Osteoblast (primary cell): ENCODE results near the gene TRMT10C. TPM values are rescaled to one million over a fixed set of nuclear protein-coding genes. Genes with fewer than 3 reads are reported as not detected.

Source experiments
- DNase-seq: peaks from one replicate; pipeline ENCODE4 v3.0.0; 2011; ENCODE audit warnings: low spot score, mixed read lengths; ENCODE audit not compliant: insufficient read length; ENCODE audit errors: missing footprints
- H2AFZ ChIP-seq: 2 replicates; pipeline ENCODE4 v1.6.0; 2011; ENCODE audit warnings: mild to moderate bottlenecking, low read length
- H3K27ac ChIP-seq: 2 replicates; pipeline ENCODE4 v1.5.1; 2011; ENCODE audit warnings: mild to moderate bottlenecking, low read depth, low read length, moderate library complexity
- H3K27me3 ChIP-seq: 2 replicates; pipeline ENCODE4 v1.6.0; 2012; ENCODE audit warnings: mild to moderate bottlenecking, control low read depth, inconsistent platforms, low read length, moderate library complexity; ENCODE audit not compliant: insufficient read depth
- H3K36me3 ChIP-seq: 2 replicates; pipeline ENCODE4 v1.5.1; 2011; ENCODE audit warnings: mild to moderate bottlenecking, low read length, control low read depth, moderate library complexity; ENCODE audit not compliant: insufficient read depth
- H3K4me1 ChIP-seq: 2 replicates; pipeline ENCODE4 v1.5.1; 2011; ENCODE audit warnings: mild to moderate bottlenecking, low read length, control low read depth, moderate library complexity; ENCODE audit not compliant: insufficient read depth
- H3K4me2 ChIP-seq: 2 replicates; pipeline ENCODE4 v1.6.0; 2011; ENCODE audit warnings: mild to moderate bottlenecking, low read length; ENCODE audit not compliant: insufficient read depth
- H3K4me3 ChIP-seq: fragments of 200-600 bp; sonication (generic); 3 replicates; pipeline ENCODE4 v1.5.1; 2012; ENCODE audit warnings: mild to moderate bottlenecking, low read length, inconsistent platforms; ENCODE audit not compliant: insufficient read depth
- H3K79me2 ChIP-seq: 2 replicates; pipeline ENCODE4 v1.6.0; 2012; ENCODE audit warnings: mild to moderate bottlenecking, low read length, control low read depth, inconsistent platforms; ENCODE audit not compliant: insufficient read depth
- H3K9me3 ChIP-seq: 2 replicates; pipeline ENCODE4 v1.5.1; 2011; ENCODE audit warnings: low read depth, low read length, control low read depth
- H4K20me1 ChIP-seq: 2 replicates; pipeline ENCODE4 v1.6.0; 2012; ENCODE audit warnings: mild to moderate bottlenecking, low read length, control low read depth; ENCODE audit not compliant: insufficient read depth
- total RNA-seq: library from RNA; depleted of rRNA; stranded (reverse); fragments of >200 nt; gene quantifications from 2 replicates; pipeline ENCODE4 v1.2.3, GENCODE V29; 2012
- TF ChIP-seq, protein P1 (sequence below): IDR thresholded peaks from 2 replicates; pipeline ENCODE4 v1.5.1; 2011; ENCODE audit warnings: mild to moderate bottlenecking, low read depth, low read length, moderate library complexity; ENCODE audit errors: extremely low read depth

Gene TRMT10C
- total RNA-seq = 25.0 and 25.6 TPM in 2 replicates

GRCh38 chr3:101561630-101562328, at the start of gene TRMT10C:
Gene TRMT10C, plus strand, starts transcription at chr3:101561868. Its CDS starts 2,914 bp downstream, at chr3:101564782.
- peak; percentile 97 for DNase-seq
- H3K4me3 ChIP-seq = peak within 1 kb of the TSS; percentile 80
- peak within 1 kb of the TSS; percentile 74 for H3K4me2 ChIP-seq
- peak within 1 kb of the TSS; percentile 81 for H3K27ac ChIP-seq
- peaks cover 11% of the 10 kb centered on the region for H4K20me1 ChIP-seq
- TF ChIP-seq, protein P1, sequence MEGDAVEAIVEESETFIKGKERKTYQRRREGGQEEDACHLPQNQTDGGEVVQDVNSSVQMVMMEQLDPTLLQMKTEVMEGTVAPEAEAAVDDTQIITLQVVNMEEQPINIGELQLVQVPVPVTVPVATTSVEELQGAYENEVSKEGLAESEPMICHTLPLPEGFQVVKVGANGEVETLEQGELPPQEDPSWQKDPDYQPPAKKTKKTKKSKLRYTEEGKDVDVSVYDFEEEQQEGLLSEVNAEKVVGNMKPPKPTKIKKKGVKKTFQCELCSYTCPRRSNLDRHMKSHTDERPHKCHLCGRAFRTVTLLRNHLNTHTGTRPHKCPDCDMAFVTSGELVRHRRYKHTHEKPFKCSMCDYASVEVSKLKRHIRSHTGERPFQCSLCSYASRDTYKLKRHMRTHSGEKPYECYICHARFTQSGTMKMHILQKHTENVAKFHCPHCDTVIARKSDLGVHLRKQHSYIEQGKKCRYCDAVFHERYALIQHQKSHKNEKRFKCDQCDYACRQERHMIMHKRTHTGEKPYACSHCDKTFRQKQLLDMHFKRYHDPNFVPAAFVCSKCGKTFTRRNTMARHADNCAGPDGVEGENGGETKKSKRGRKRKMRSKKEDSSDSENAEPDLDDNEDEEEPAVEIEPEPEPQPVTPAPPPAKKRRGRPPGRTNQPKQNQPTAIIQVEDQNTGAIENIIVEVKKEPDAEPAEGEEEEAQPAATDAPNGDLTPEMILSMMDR = no peak
- no peaks in the 10 kb centered on the region for H3K9me3 ChIP-seq
- H3K4me1 ChIP-seq = peaks cover 6% of the 10 kb centered on the region
- H3K36me3 ChIP-seq = peaks cover 19% of the 10 kb centered on the region
- H3K27me3 ChIP-seq = peaks cover 9% of the 10 kb centered on the region
- peaks cover 42% of the 10 kb centered on the region for H3K79me2 ChIP-seq
- peak within 1 kb of the TSS; percentile 78 for H2AFZ ChIP-seq

DNA sequence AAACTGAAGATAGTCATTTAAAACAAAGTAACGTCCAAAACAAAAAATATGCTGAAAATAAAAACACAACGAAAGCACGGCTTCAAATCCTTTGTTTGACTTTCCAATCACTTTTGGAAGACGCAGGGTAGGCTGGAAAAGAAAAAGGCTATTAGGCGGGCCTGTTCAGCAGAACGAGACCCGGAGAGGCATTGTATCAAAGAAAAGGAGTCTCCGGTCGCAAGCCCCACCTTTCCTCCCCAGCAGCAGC, 49.3 kb upstream of the TRMT10C start:
- Histone ChIP-seq H4K20me1 (no peaks in the 10 kb centered on the region), H3K9me3 (no peaks in the 10 kb centered on the region), H3K4me2 (peak overlapping the region; percentile 89), H3K4me3 (peak overlapping the region; percentile 95), H3K27me3 (peaks cover 4% of the 10 kb centered on the region), H2AFZ (peak overlapping the region; percentile 98), H3K27ac (peak overlapping the region; percentile 99), H3K4me1 (peaks cover 4% of the 10 kb centered on the region), H3K36me3 (no peaks in the 10 kb centered on the region), H3K79me2 (peaks cover 9% of the 10 kb centered on the region)
- DNase-seq = no peak
- TF ChIP-seq, protein P1 = no peak

DNA sequence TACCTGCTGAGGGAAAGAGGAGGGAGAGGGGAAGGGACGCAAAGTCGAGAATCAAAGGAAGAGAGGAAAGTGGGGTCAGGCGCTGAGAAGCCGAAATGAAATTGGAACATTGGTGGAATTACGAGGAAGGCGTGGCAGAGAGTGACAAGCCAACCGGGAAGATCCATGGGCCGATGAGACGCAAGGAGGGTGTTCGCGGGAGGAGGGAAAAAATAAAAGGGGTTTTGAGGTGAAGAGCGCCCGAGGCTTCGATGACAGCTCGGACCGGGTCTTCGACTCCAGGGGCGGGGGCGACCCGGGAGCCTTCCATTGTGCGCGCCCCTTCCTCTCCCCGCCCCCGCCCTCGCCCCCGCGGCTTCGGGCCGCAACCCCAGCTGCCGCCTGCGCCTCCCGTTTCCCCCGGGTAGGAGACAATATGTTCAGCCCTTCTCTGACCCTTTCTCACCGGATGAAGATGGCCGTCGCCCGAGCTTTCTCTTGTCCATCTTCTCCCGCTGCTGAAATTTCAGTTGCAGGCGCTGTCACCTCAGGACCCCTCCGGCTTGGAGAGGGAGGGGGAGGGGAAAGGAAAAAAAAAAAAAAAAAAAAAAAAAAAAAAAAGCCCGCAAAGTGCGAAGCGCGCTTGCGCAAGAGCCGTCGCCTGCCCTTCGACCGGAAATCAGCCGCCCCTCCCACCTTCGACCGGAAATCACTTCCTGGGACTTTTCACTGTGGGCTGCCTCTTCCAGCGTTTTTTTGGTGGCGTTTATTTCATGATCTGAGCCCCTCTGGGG, 48.8 kb upstream of the TRMT10C start, which contains the start of gene SENP7:
Gene SENP7, minus strand, starts transcription at position 567 of the 773 bp plus-strand sequence. Its CDS starts 82 bp downstream, at position 485.
- H3K27ac ChIP-seq = peak within 1 kb of the TSS; percentile 99
- H3K27me3 ChIP-seq = peaks cover 7% of the 10 kb centered on the region
- H3K36me3 ChIP-seq = no peaks in the 10 kb centered on the region
- H3K79me2 ChIP-seq = peaks cover 9% of the 10 kb centered on the region
- H3K9me3 ChIP-seq = no peaks in the 10 kb centered on the region
- H3K4me3 ChIP-seq = peak within 1 kb of the TSS; percentile 95
- TF ChIP-seq, protein P1 = no peak
- no peaks in the 10 kb centered on the region for H4K20me1 ChIP-seq
- peak within 1 kb of the TSS; percentile 98 for H2AFZ ChIP-seq
- peaks cover 4% of the 10 kb centered on the region for H3K4me1 ChIP-seq
- peak; percentile 95 for DNase-seq
- peak within 1 kb of the TSS; percentile 89 for H3K4me2 ChIP-seq

- peak overlapping the region; percentile 89 for H3K4me2 ChIP-seq
- H3K27me3 ChIP-seq = peaks cover 12% of the 10 kb centered on the region
- H3K36me3 ChIP-seq = no peaks in the 10 kb centered on the region
- peak; percentile 85 for DNase-seq
- H2AFZ ChIP-seq = peak overlapping the region; percentile 98
- H3K9me3 ChIP-seq = no peaks in the 10 kb centered on the region
- TF ChIP-seq, protein P1 = no peak
- peak overlapping the region; percentile 99 for H3K27ac ChIP-seq
- H3K79me2 ChIP-seq = peaks cover 9% of the 10 kb centered on the region
- peak overlapping the region; percentile 95 for H3K4me3 ChIP-seq
- H3K4me1 ChIP-seq = peaks cover 4% of the 10 kb centered on the region
- no peaks in the 10 kb centered on the region for H4K20me1 ChIP-seq
These were observed 48.2 kb upstream of the TRMT10C start for GRCh38 chr3:101513419-101513986.
